HepG2 (cell line): ENCODE results near the gene IL2RA. TPM values are rescaled to one million over a fixed set of nuclear protein-coding genes. Genes with fewer than 3 reads are reported as not detected.

Experiments
- ATF7-NPFF ChIP-seq: sonication (generic); formaldehyde crosslinking; IDR thresholded peaks from 2 replicates; pipeline ENCODE4 v1.8.1; 2023; ENCODE audit warnings: mild to moderate bottlenecking, low read depth, missing genetic modification reagents, moderate library complexity
- ATRX ChIP-seq: sonication (generic); formaldehyde crosslinking; IDR thresholded peaks from 2 replicates; pipeline ENCODE4 v1.4.0; 2020; ENCODE audit warnings: missing genetic modification reagents, borderline replicate concordance
- CC2D1A ChIP-seq: sonication (generic); formaldehyde crosslinking; IDR thresholded peaks from 2 replicates; pipeline ENCODE4 v1.8.1; 2023; ENCODE audit warnings: mild to moderate bottlenecking, missing genetic modification reagents
- HES4 ChIP-seq: sonication (generic); formaldehyde crosslinking; IDR thresholded peaks from 2 replicates; pipeline ENCODE4 v1.9.0; 2021; ENCODE audit warnings: mild to moderate bottlenecking, missing genetic modification reagents, borderline replicate concordance
- SMARCE1 ChIP-seq: fragments of 450-650 bp; IDR thresholded peaks from 2 replicates; pipeline ENCODE4 v1.6.1; 2017; ENCODE audit warnings: borderline replicate concordance
- SP5 ChIP-seq: IDR thresholded peaks from 2 replicates; pipeline ENCODE4 v1.6.1; 2016; ENCODE audit warnings: low read depth, borderline replicate concordance
- TBP ChIP-seq: sonication (generic); formaldehyde crosslinking; IDR thresholded peaks from 2 replicates; pipeline ENCODE4 v1.5.0; 2020; ENCODE audit warnings: missing genetic modification reagents
- U2AF2 ChIP-seq: fragments of 200-400 bp; formaldehyde crosslinking; IDR thresholded peaks from 2 replicates; pipeline ENCODE4 v1.6.1; 2017; ENCODE audit warnings: low read depth, mild to moderate bottlenecking, low read length
- ZBTB38 ChIP-seq: sonication (generic); formaldehyde crosslinking; IDR thresholded peaks from 2 replicates; pipeline ENCODE4 v1.5.1; 2020; ENCODE audit warnings: mild to moderate bottlenecking, missing genetic modification reagents
- ZNF138 ChIP-seq: sonication (generic); formaldehyde crosslinking; IDR thresholded peaks from 2 replicates; pipeline ENCODE4 v1.5.0; 2020; ENCODE audit warnings: mild to moderate bottlenecking, low read depth, missing genetic modification reagents
- ZNF296 ChIP-seq: sonication (generic); formaldehyde crosslinking; conservative IDR thresholded peaks from 2 replicates; pipeline ENCODE4 v1.5.0; 2020; ENCODE audit warnings: mild to moderate bottlenecking, missing genetic modification reagents
- ZNF335 ChIP-seq: sonication (generic); formaldehyde crosslinking; IDR thresholded peaks from 2 replicates; pipeline ENCODE4 v1.4.0; 2020; ENCODE audit warnings: missing genetic modification reagents
- ZNF34 ChIP-seq: sonication (generic); formaldehyde crosslinking; IDR thresholded peaks from 2 replicates; pipeline ENCODE4 v1.4.0; 2020; ENCODE audit warnings: mild to moderate bottlenecking, missing genetic modification reagents, borderline replicate concordance
- ZNF550 ChIP-seq: sonication (generic); formaldehyde crosslinking; IDR thresholded peaks from 2 replicates; pipeline ENCODE4 v1.4.0; 2020; ENCODE audit warnings: mild to moderate bottlenecking, missing genetic modification reagents, borderline replicate concordance
- ZNF563 ChIP-seq: sonication (generic); formaldehyde crosslinking; IDR thresholded peaks from 2 replicates; pipeline ENCODE4 v1.8.0; 2022; ENCODE audit warnings: mild to moderate bottlenecking, moderate library complexity, missing genetic modification reagents
- ZNF879 ChIP-seq: sonication (generic); formaldehyde crosslinking; IDR thresholded peaks from 2 replicates; pipeline ENCODE4 v1.8.1; 2023; ENCODE audit warnings: missing genetic modification reagents
- ZSCAN29 ChIP-seq: sonication (generic); formaldehyde crosslinking; conservative IDR thresholded peaks from 2 replicates; pipeline ENCODE4 v1.4.0; 2020; ENCODE audit warnings: mild to moderate bottlenecking, missing genetic modification reagents
- ZSCAN9 ChIP-seq: IDR thresholded peaks from 2 replicates; pipeline ENCODE4 v1.6.1; 2016; ENCODE audit warnings: borderline replicate concordance
- polyA plus RNA-seq, 8 experiments: library from polyadenylated mRNA; depleted of rRNA in 3 of 8; stranded (reverse) in 7 of 8; unstranded in 1 of 8; fragments of >200 nt; fragmentation: Illumina TruSeq in 4 of 8; extraction: Trizol in 4 of 8; gene quantifications; 2 replicates each; pipeline versions ENCODE4 v1.2.1 to v1.2.3, GENCODE V29; 2011 to 2016; ENCODE audit warnings: low read depth in 4 of 8, missing spikeins in 1 of 8, mixed read lengths in 1 of 8; ENCODE audit not compliant: insufficient read depth in 1 of 8
- total RNA-seq, 5 experiments: library from RNA; depleted of rRNA; stranded (reverse); fragments of >200 nt; fragmentation: Illumina TruSeq; extraction: Trizol; gene quantifications; 2 replicates each; pipeline ENCODE4 v1.2.3, GENCODE V29; 2016; ENCODE audit warnings: low read depth in 1 of 5
- TF ChIP-seq, protein P1 (sequence below): IDR thresholded peaks from 2 replicates; pipeline ENCODE4 v1.6.1; 2012; ENCODE audit warnings: inconsistent platforms
- TF ChIP-seq, protein P2 (sequence below): sonication (generic); formaldehyde crosslinking; IDR thresholded peaks from 2 replicates; pipeline ENCODE4 v1.5.1; 2020; ENCODE audit warnings: mild to moderate bottlenecking, missing genetic modification reagents
- TF ChIP-seq, protein P3 (sequence below): sonication (generic); formaldehyde crosslinking; IDR thresholded peaks from 2 replicates; pipeline ENCODE4 v1.5.0; 2020; ENCODE audit warnings: missing genetic modification reagents
- TF ChIP-seq, protein P4 (sequence below): fragments of 450-650 bp; IDR thresholded peaks from 2 replicates; pipeline ENCODE4 v1.6.1; 2016
- TF ChIP-seq, protein P5 (sequence below): sonication (generic); formaldehyde crosslinking; IDR thresholded peaks from 2 replicates; pipeline ENCODE4 v1.4.0; 2020; ENCODE audit warnings: missing genetic modification reagents

Gene IL2RA
- total and polyA plus RNA-seq, 2 of the 13 experiments (the other 11 are each of a cell fraction or from before 2014, with no cell fraction given): not detected

DNA sequence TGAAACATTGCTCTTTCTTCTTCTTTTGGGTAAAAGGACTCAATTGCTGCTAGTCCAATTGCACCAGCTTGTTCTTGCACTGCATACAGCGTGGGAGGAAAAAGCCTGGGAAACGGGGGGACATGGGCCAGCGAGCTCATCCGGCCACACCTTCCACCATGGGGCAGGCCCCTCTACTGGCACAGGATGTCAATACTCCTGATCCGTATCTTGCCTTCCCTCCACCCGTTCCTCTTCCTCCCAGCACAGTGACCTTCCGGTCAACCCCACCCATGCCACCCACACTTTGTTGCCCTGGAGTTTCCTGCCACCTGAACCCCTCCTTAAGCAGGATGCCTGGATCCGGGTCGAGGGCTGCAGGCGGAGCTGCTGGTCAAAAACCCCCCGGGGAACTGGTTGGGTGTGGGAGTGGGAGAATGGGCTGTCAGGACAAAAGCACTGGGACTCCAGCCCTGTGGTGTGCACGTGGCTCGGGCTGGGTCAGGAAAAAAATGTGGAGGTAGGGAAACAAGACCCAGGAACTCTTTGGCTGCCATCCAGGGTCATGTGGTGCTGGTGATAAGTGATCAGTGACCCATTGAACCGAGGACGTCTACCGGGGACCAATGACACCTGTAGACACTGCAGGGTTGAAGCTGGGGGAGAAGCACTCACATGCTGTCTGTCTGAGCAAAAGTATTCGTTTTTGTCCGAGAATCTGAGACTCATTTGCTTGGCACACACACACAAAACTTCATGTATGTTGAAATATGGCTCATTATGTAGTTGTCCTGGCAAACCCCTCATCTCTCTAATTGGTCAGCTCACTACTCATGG, 8.1 kb downstream of the IL2RA start (continued):
- peak; percentile 32; the same call in 1 of the 2 replicates for TF ChIP-seq HES4 (CRISPR knock-in tag)
- TF ChIP-seq U2AF2: no peak
- TF ChIP-seq, protein P1, sequence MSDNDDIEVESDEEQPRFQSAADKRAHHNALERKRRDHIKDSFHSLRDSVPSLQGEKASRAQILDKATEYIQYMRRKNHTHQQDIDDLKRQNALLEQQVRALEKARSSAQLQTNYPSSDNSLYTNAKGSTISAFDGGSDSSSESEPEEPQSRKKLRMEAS: peak; percentile 87
- TF ChIP-seq ZSCAN9 (CRISPR knock-in tag): 0 out of 2 replicates have a peak, but pooled peaks have one; percentile 54
- no peak for TF ChIP-seq ZNF550
- TF ChIP-seq, protein P2, sequence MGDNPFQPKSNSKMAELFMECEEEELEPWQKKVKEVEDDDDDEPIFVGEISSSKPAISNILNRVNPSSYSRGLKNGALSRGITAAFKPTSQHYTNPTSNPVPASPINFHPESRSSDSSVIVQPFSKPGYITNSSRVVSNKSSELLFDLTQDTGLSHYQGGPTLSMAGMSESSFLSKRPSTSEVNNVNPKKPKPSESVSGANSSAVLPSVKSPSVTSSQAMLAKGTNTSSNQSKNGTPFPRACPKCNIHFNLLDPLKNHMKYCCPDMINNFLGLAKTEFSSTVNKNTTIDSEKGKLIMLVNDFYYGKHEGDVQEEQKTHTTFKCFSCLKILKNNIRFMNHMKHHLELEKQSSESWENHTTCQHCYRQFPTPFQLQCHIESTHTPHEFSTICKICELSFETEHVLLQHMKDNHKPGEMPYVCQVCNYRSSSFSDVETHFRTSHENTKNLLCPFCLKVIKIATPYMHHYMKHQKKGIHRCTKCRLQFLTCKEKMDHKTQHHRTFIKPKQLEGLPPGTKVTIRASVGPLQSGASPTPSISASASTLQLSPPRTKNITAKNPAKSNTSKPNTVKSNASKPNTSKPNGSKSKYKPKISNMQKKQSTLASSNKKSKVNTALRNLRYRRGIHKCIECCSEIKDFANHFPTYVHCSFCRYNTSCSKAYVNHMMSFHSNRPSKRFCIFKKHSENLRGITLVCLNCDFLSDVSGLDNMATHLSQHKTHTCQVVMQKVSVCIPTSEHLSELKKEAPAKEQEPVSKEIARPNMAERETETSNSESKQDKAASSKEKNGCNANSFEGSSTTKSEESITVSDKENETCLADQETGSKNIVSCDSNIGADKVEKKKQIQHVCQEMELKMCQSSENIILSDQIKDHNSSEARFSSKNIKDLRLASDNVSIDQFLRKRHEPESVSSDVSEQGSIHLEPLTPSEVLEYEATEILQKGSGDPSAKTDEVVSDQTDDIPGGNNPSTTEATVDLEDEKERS (CRISPR knock-in tag): no peak
- TF ChIP-seq ZNF563 (CRISPR knock-in tag): 0 out of 2 replicates have a peak, but pooled peaks have one; percentile 64
- no peak for TF ChIP-seq ZNF879
- TF ChIP-seq ZNF34 (CRISPR knock-in tag): no peak
- peak; percentile 51; the same call in 1 of the 2 replicates for TF ChIP-seq ZBTB38 (CRISPR knock-in tag)
- no peak for TF ChIP-seq ZNF335
- TF ChIP-seq, protein P3, sequence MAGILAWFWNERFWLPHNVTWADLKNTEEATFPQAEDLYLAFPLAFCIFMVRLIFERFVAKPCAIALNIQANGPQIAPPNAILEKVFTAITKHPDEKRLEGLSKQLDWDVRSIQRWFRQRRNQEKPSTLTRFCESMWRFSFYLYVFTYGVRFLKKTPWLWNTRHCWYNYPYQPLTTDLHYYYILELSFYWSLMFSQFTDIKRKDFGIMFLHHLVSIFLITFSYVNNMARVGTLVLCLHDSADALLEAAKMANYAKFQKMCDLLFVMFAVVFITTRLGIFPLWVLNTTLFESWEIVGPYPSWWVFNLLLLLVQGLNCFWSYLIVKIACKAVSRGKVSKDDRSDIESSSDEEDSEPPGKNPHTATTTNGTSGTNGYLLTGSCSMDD (CRISPR knock-in tag): no peak
- no peak for TF ChIP-seq TBP (CRISPR knock-in tag)
- TF ChIP-seq ZNF296: 0 out of 2 replicates have a peak, but pooled peaks have one; percentile 17
- TF ChIP-seq CC2D1A (CRISPR knock-in tag): no peak
- TF ChIP-seq, protein P4, sequence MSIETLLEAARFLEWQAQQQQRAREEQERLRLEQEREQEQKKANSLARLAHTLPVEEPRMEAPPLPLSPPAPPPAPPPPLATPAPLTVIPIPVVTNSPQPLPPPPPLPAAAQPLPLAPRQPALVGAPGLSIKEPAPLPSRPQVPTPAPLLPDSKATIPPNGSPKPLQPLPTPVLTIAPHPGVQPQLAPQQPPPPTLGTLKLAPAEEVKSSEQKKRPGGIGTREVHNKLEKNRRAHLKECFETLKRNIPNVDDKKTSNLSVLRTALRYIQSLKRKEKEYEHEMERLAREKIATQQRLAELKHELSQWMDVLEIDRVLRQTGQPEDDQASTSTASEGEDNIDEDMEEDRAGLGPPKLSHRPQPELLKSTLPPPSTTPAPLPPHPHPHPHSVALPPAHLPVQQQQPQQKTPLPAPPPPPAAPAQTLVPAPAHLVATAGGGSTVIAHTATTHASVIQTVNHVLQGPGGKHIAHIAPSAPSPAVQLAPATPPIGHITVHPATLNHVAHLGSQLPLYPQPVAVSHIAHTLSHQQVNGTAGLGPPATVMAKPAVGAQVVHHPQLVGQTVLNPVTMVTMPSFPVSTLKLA: peak; percentile 43; the same call in 1 of the 2 replicates
- TF ChIP-seq ATF7-NPFF (CRISPR knock-in tag): no peak
- TF ChIP-seq, protein P5, sequence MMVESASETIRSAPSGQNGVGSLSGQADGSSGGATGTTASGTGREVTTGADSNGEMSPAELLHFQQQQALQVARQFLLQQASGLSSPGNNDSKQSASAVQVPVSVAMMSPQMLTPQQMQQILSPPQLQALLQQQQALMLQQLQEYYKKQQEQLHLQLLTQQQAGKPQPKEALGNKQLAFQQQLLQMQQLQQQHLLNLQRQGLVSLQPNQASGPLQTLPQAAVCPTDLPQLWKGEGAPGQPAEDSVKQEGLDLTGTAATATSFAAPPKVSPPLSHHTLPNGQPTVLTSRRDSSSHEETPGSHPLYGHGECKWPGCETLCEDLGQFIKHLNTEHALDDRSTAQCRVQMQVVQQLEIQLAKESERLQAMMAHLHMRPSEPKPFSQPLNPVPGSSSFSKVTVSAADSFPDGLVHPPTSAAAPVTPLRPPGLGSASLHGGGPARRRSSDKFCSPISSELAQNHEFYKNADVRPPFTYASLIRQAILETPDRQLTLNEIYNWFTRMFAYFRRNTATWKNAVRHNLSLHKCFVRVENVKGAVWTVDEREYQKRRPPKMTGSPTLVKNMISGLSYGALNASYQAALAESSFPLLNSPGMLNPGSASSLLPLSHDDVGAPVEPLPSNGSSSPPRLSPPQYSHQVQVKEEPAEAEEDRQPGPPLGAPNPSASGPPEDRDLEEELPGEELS: no peak
- no peak for TF ChIP-seq SMARCE1
- no peak; the same call in 1 of the 2 replicates for TF ChIP-seq ZSCAN29 (CRISPR knock-in tag)
- no peak for TF ChIP-seq SP5 (CRISPR knock-in tag)
- no peak for TF ChIP-seq ZNF138
- TF ChIP-seq ATRX (CRISPR knock-in tag): no peak
